DMS53 (cell line): ENCODE measurements around the gene VKORC1.
"Not testable (repeated sequence)": the region's sequence is repeated elsewhere in the genome, so short reads cannot be mapped to it uniquely, and the experiment has no call there.

ENCODE experiments used
- DNase-seq: peaks from one replicate; lab custom pipeline; 2025; lab: John Stamatoyannopoulos, UW

Gene VKORC1

GRCh38 chr16:31094424-31095120 lies at the start of gene VKORC1:
TSS of gene VKORC1 (minus strand) at chr16:31094797. CDS start at chr16:31094729, 68 bp downstream.
- DNase-seq, result peak; percentile 98

- DNase-seq, result no peak
Observed at GRCh38 chr16:31143694-31144148, 49.1 kb upstream of the VKORC1 start.

GRCh38 chr16:31143011-31143693 lies 48.6 kb upstream of the VKORC1 start:
- DNase-seq, result no peak

GRCh38 chr16:31142109-31143010 lies 47.8 kb upstream of the VKORC1 start:
- DNase-seq, result peak; percentile 98

GRCh38 chr16:31141489-31142108 lies 47.0 kb upstream of the VKORC1 start:
- peak; percentile 83 for DNase-seq

GRCh38 chr16:31141071-31141469 lies 46.5 kb upstream of the VKORC1 start:
- not testable (repeated sequence) for DNase-seq

- no peak for DNase-seq
Observed at GRCh38 chr16:31138621-31139578, 44.3 kb upstream of the VKORC1 start.

GRCh38 chr16:31136822-31137499 lies 42.4 kb upstream of the VKORC1 start:
- not testable (repeated sequence) for DNase-seq

GRCh38 chr16:31136287-31136662 lies 41.7 kb upstream of the VKORC1 start:
- DNase-seq, result no peak

- peak; percentile 78 for DNase-seq
Observed at GRCh38 chr16:31135535-31136286, 41.1 kb upstream of the VKORC1 start, which contains the start of gene PRSS8. TSS of gene PRSS8 (minus strand) at chr16:31135727. CDS start at chr16:31135498, 229 bp downstream.

- DNase-seq, result peak; percentile 47
Observed at GRCh38 chr16:31134625-31135534, 40.3 kb upstream of the VKORC1 start.

- no peak for DNase-seq
Observed at GRCh38 chr16:31134091-31134571, 39.5 kb upstream of the VKORC1 start.

GRCh38 chr16:31133046-31133501 lies 38.5 kb upstream of the VKORC1 start:
- DNase-seq, result no peak

- no peak for DNase-seq
Observed at GRCh38 chr16:31132303-31132979, 37.8 kb upstream of the VKORC1 start.

GRCh38 chr16:31131841-31132271 lies 37.3 kb upstream of the VKORC1 start:
- DNase-seq, result no peak

- DNase-seq, result no peak
Observed at GRCh38 chr16:31131416-31131815, 36.8 kb upstream of the VKORC1 start.

- DNase-seq, result peak; percentile 93
Observed at GRCh38 chr16:31130899-31131298, 36.3 kb upstream of the VKORC1 start.
